Nephron progenitor cell (in vitro differentiated cells): ENCODE results near the gene C5orf63.

Source experiments
- DNase-seq: peaks from one replicate; pipeline ENCODE4 v3.0.0; 2021
- H3K27ac Mint-ChIP-seq: 2 replicates; pipeline ENCODE4 v1.8.0; 2021; ENCODE audit warnings: mild to moderate bottlenecking, moderate library complexity, mixed read lengths
- H3K27me3 Mint-ChIP-seq: 2 replicates; pipeline ENCODE4 v1.8.0; 2021; ENCODE audit warnings: mild to moderate bottlenecking, low read depth, mixed read lengths; ENCODE audit not compliant: poor library complexity
- H3K36me3 Mint-ChIP-seq: 2 replicates; pipeline ENCODE4 v1.8.0; 2021; ENCODE audit warnings: low read depth, mixed read lengths
- H3K4me1 Mint-ChIP-seq: 2 replicates; pipeline ENCODE4 v1.8.0; 2021; ENCODE audit warnings: mixed read lengths
- H3K4me3 Mint-ChIP-seq: 2 replicates; pipeline ENCODE4 v1.8.0; 2021; ENCODE audit warnings: mild to moderate bottlenecking, moderate library complexity, mixed read lengths
- H3K9me3 Mint-ChIP-seq: 2 replicates; pipeline ENCODE4 v1.8.0; 2021; ENCODE audit warnings: mild to moderate bottlenecking, moderate library complexity, mixed read lengths
- CTCF ChIP-seq: fragments of 200-600 bp; sonication (generic); IDR thresholded peaks from 2 replicates; pipeline ENCODE4 v1.5.0; 2021; ENCODE audit warnings: antibody characterized with exemption

The C5orf63 gene

GRCh38 chr5:127098241-127098640, 24.9 kb upstream of the C5orf63 start:
- no peak for TF ChIP-seq CTCF
- H3K36me3 Mint-ChIP-seq, result no peaks in the 10 kb centered on the region
- peaks cover 3% of the 10 kb centered on the region for H3K9me3 Mint-ChIP-seq
- no peak overlapping the region for H3K27ac Mint-ChIP-seq
- peaks cover 11% of the 10 kb centered on the region for H3K27me3 Mint-ChIP-seq
- H3K4me1 Mint-ChIP-seq, result peaks cover 49% of the 10 kb centered on the region
- DNase-seq, result no peak
- H3K4me3 Mint-ChIP-seq, result no peak overlapping the region

- H3K27ac Mint-ChIP-seq, result peak overlapping the region; percentile 49
- no peak for DNase-seq
These were observed 24.0 kb upstream of the C5orf63 start for GRCh38 chr5:127097278-127097677.

GRCh38 chr5:127096328-127096993, 23.2 kb upstream of the C5orf63 start:
- Mint-ChIP-seq H3K9me3 (no peaks in the 10 kb centered on the region), H3K4me1 (peaks cover 55% of the 10 kb centered on the region), H3K36me3 (no peaks in the 10 kb centered on the region), H3K27me3 (peaks cover 13% of the 10 kb centered on the region), H3K4me3 (no peak overlapping the region), H3K27ac (no peak overlapping the region)
- DNase-seq, result no peak
- TF ChIP-seq CTCF, result no peak

More at GRCh38 chr5:127097278-127097677, 24.0 kb upstream of the C5orf63 start:
- Mint-ChIP-seq H3K4me1 (peaks cover 53% of the 10 kb centered on the region), H3K27me3 (peaks cover 13% of the 10 kb centered on the region), H3K36me3 (no peaks in the 10 kb centered on the region), H3K9me3 (no peaks in the 10 kb centered on the region), H3K4me3 (no peak overlapping the region)
- no peak for TF ChIP-seq CTCF

GRCh38 chr5:127094161-127094814, 21.0 kb upstream of the C5orf63 start:
- Mint-ChIP-seq H3K4me3 (no peak overlapping the region), H3K4me1 (peaks cover 44% of the 10 kb centered on the region), H3K9me3 (no peaks in the 10 kb centered on the region), H3K36me3 (no peaks in the 10 kb centered on the region), H3K27me3 (peaks cover 13% of the 10 kb centered on the region), H3K27ac (no peak overlapping the region)
- TF ChIP-seq CTCF, result no peak
- no peak for DNase-seq

- Mint-ChIP-seq H3K36me3 (no peaks in the 10 kb centered on the region), H3K27ac (no peak overlapping the region), H3K9me3 (no peaks in the 10 kb centered on the region), H3K27me3 (peaks cover 5% of the 10 kb centered on the region), H3K4me3 (no peak overlapping the region), H3K4me1 (peaks cover 53% of the 10 kb centered on the region)
- DNase-seq, result no peak
- no peak for TF ChIP-seq CTCF
These were observed 19.4 kb upstream of the C5orf63 start for GRCh38 chr5:127092690-127093089.

GRCh38 chr5:127089191-127089590, 15.9 kb upstream of the C5orf63 start:
- no peak for DNase-seq
- Mint-ChIP-seq H3K4me1 (peaks cover 24% of the 10 kb centered on the region), H3K27me3 (peaks cover 5% of the 10 kb centered on the region), H3K27ac (no peak overlapping the region), H3K9me3 (no peaks in the 10 kb centered on the region), H3K36me3 (no peaks in the 10 kb centered on the region), H3K4me3 (no peak overlapping the region)
- TF ChIP-seq CTCF, result no peak
